ENCODE measurements around the gene AATF.

DNA sequence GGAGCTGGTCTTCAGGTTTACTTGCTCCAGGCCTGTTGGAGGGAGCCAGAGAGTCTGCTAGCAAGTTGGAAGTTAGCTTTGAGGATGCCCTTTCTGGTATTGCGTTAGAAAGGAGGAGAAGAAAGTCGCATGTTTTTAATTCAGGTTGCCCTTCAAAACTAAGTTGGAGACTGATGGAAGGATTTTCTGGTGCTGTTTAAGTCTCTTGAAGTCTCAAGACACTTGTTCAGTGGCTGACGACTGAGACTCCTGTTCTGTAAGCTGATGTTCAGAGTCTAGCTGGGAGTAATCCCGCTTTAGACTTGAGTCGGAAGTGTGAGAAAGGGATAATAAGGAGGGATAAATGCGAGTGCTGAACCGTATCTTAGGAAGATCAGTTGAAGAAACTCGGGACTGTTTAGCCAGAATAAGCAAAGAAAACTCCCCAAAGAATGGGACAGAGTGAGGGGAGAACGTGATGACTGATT, 740 bp downstream of the AATF start:
- TF ChIP-seq, protein P1, sequence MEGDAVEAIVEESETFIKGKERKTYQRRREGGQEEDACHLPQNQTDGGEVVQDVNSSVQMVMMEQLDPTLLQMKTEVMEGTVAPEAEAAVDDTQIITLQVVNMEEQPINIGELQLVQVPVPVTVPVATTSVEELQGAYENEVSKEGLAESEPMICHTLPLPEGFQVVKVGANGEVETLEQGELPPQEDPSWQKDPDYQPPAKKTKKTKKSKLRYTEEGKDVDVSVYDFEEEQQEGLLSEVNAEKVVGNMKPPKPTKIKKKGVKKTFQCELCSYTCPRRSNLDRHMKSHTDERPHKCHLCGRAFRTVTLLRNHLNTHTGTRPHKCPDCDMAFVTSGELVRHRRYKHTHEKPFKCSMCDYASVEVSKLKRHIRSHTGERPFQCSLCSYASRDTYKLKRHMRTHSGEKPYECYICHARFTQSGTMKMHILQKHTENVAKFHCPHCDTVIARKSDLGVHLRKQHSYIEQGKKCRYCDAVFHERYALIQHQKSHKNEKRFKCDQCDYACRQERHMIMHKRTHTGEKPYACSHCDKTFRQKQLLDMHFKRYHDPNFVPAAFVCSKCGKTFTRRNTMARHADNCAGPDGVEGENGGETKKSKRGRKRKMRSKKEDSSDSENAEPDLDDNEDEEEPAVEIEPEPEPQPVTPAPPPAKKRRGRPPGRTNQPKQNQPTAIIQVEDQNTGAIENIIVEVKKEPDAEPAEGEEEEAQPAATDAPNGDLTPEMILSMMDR (IDR thresholded peaks at IDR 0.05; ENCODE audit: low read length), result no peak
- TF ChIP-seq EZH2 (IDR thresholded peaks at IDR 0.05; ENCODE audit: borderline replicate concordance, low read length), result no peak
